GM21381 (cell line): Measurements from ENCODE around the gene ZC3H4.

Experiments used
- ATAC-seq: cut with Tn5 transposase; IDR thresholded peaks from one replicate; pipeline ENCODE4 v1.9.1; 2021; ENCODE audit warnings: mild to moderate bottlenecking, moderate library complexity; ENCODE audit not compliant: unreplicated experiment

The ZC3H4 gene

GRCh38 chr19:47134545-47134944, 21.0 kb upstream of the ZC3H4 start:
- ATAC-seq: no peak

- ATAC-seq: no peak
Measured at GRCh38 chr19:47133021-47133471, 19.5 kb upstream of the ZC3H4 start.

- no peak for ATAC-seq
Measured at GRCh38 chr19:47132194-47132852, 18.7 kb upstream of the ZC3H4 start.

GRCh38 chr19:47130589-47131227, 17.1 kb upstream of the ZC3H4 start, which contains the start of gene SAE1:
Gene SAE1, plus strand, starts transcription at chr19:47130835. Its CDS starts 96 bp downstream, at chr19:47130931.
- peak; percentile 89 for ATAC-seq

GRCh38 chr19:47130120-47130588, 16.6 kb upstream of the ZC3H4 start:
- ATAC-seq: no peak

GRCh38 chr19:47129579-47129978, 16.0 kb upstream of the ZC3H4 start:
- no peak for ATAC-seq

- no peak for ATAC-seq
Measured at GRCh38 chr19:47125669-47125938, 12.0 kb upstream of the ZC3H4 start.

GRCh38 chr19:47124937-47125668, 11.5 kb upstream of the ZC3H4 start:
- ATAC-seq: no peak

- no peak for ATAC-seq
Measured at GRCh38 chr19:47123406-47123805, 9.8 kb upstream of the ZC3H4 start.

GRCh38 chr19:47122359-47123335, 9.1 kb upstream of the ZC3H4 start:
- no peak for ATAC-seq

- no peak for ATAC-seq
Measured at GRCh38 chr19:47120470-47121067, 7.0 kb upstream of the ZC3H4 start.

GRCh38 chr19:47113850-47114651, 475 bp upstream of the ZC3H4 start:
- ATAC-seq: no peak

- peak; percentile 23 for ATAC-seq
Measured at GRCh38 chr19:47112166-47112996, 1.2 kb downstream of the ZC3H4 start.

GRCh38 chr19:47111682-47112165, 1.9 kb downstream of the ZC3H4 start:
- ATAC-seq: no peak

- no peak for ATAC-seq
Measured at GRCh38 chr19:47111006-47111621, 2.5 kb downstream of the ZC3H4 start.

- ATAC-seq: no peak
Measured at GRCh38 chr19:47110521-47111005, 3.0 kb downstream of the ZC3H4 start.

- ATAC-seq: no peak
Measured at GRCh38 chr19:47109541-47110375, 3.8 kb downstream of the ZC3H4 start.
